CD4-positive, alpha-beta T cell treated with Interleukin-21 for 1 hour (primary cell): Measurements from ENCODE around the gene VPS16.
A peak's percentile ranks its signal among the peaks of the same experiment; 100 is the strongest.
"Not testable (repeated sequence)": the region's sequence is repeated elsewhere in the genome, so short reads cannot be mapped to it uniquely, and the experiment has no call there.

ENCODE experiments used
- DNase-seq: peaks from one replicate; pipeline ENCODE4 v3.0.0-alpha.2; 2020

The VPS16 gene

DNA sequence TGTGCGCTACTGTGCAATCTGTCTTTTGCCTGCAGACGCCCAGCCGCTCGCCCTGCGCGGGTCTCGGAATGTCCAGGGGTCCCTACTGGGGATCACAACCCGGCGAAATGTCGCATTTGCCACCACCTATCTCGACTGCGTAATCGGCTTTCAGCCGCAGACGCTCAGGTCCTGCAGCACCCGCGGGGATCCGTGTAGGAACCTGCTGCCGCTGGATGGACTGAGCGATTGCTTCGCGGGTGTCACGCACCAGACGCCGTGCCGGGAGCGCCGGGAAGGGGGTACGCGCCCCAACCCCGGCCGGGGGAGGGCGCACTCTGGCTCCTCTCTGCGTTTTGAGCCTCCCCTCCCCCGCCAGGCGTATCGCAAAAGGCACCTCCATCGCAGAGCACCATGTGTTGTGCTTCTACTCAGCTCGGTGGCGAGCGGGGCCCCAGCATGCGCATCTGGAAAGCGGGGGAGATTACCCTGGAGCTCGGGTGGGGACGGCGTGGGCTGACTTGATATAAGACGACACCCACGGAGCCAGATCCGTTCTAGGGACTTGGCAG, 32.0 kb downstream of the VPS16 start:
- DNase-seq: peak; percentile 74

DNA sequence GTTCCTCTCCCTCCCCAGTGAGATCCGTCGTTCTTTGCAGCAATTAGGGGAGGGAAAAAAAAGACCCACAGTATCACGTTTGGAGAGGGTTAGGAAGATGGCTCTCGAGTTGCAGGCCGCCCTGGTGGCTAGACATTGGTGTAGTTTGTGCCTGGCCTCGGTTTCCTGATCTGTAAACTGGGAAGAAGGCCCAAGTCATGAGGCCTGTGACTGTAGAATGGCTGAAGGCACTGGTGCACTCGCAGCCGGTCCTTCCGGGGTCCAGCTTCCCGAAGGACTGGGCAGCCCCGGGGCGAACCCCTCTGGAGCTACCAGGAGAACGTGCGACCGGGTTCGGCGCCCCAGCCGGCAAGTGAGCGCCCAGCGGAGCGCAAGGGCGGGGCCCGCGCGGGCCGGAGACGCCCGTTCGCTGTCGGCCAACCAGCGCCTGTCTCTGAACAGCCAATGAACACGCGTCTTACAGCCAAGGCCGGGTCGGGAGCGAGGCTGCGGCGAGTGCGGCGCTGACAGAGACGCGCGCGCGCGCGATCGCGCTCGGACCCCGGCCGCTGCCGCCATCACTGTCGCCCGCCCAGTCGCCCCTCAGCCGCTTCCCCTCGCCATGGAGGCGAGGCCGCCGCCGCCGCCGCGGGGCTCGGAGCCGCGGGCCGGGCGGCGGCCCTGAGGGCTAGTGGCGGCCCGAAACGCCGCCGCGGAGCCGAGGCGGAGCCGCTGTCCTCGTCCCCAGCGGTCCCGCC, 32.6 kb downstream of the VPS16 start, which contains the start of gene PTPRA:
PTPRA (plus strand) TSS at position 472 of the 737 bp plus-strand sequence. CDS start 90,797 bp downstream, outside the sequence.
- DNase-seq: peak; percentile 93

DNA sequence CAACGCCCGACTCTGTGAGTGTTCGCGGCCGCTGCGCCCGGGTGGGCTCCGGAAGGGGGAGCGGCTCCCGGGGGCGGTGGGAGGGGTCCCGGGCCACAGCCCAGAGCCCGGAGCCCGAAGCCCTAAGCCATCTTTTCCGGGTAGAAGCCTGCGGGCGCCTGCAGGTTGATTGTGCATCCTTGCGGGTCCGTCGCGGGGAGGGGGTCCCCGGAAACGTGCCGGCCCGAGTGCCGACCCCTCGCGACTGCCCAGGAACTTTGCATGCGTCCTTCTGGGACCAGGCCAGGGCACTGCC, 33.1 kb downstream of the VPS16 start:
- DNase-seq: peak; percentile 69

DNA sequence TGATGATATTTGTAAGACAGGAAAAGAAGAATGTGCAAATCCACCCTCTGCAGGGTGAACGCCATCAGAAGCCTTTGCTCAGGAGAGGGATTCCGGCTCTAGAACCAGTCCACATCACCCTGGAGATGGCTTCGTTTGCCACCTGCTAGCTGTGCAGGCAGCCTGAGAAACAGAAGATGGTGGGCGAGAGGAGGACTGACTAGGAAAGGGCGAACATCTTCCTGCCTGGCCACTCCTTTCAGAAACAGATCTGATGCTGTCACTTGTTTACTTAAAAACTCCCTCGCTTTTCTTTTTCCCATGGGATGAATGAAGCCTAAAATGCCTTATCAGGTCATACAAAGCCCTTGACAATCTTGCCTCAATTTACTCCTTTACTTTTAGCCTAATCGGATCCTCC, 33.9 kb downstream of the VPS16 start:
- peak; percentile 6 for DNase-seq

DNA sequence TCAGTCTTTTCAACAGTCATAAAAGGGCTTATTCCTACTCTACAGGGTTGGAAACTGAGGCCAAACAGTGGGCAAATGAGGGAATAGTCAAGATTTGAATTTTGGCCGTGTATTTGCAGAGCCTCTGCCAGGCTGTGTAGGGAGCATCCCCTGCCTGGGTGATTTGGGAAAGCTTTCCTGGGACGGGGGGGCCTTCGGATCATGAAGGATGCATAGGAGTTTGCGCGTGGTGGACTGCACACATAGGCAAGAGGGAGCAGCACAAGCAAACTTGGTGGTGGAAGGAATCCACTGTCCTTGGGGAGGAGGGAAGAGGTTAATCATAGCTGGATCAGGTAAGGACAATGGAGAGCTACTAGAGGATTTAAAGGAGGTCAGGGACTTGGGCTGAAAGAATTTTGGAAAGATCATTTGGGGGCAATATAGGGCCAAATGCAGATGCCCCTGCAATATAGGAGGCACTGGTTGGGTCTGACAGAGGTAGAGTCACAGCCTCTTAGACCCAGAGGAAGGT, 35.2 kb downstream of the VPS16 start:
- no peak for DNase-seq

DNA sequence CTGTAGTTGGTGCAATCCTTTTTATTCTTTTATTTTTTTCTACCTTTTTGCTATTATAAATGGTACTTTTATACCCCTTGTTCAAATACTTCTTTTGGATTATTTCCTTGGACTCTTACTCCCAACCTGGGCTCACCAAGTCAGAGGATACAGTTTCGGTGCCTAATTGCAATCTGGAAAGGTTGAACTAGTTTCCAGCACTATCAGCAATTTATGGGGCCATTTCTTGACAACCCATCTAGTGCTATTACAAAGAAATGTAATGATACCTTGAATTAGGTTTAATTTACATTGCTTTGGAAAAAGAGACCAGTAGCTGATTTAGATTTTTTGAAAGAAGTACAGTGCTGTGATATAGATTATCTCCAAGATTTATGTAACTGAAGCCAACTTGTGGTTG, 38.0 kb downstream of the VPS16 start:
- no peak for DNase-seq

DNA sequence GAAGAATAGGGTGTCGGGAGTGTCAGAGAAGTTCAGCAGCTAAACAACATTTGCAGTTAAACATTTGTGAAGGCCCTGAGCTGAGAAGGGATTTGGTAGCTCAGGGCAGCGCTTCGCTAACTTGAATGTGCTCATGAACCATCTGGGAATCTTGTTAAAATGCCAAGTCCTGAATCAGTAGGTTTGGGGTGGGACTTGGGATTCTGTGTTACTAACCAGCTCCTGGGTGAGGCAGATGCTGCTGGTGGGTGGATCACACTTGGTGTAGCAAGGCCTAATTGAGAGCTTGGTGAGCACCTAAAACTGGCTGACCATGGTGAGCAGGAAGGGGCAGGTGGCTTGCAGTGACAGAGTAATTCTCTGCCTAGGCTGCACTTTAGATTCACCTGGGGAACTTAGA, 38.6 kb downstream of the VPS16 start:
- no peak for DNase-seq

DNA sequence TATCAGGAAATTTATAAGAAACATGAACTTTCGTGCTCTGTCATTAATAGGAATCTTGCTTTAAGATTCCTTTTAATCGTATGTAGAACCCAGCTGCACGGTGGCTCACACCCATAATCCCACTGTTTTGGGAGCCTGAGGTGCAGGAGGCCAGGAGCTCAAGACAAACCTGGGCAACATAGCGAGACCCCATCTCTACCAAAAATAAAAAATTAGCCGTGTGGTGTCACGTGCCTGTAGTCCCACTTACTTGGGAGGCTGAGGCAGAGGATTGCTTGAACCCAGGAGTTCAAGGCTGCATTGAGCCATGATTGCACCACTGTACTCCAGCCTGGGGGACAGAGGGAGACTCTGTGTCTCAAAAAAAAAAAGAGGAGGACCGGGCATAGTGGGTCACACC, 40.1 kb downstream of the VPS16 start:
- DNase-seq: no peak

DNA sequence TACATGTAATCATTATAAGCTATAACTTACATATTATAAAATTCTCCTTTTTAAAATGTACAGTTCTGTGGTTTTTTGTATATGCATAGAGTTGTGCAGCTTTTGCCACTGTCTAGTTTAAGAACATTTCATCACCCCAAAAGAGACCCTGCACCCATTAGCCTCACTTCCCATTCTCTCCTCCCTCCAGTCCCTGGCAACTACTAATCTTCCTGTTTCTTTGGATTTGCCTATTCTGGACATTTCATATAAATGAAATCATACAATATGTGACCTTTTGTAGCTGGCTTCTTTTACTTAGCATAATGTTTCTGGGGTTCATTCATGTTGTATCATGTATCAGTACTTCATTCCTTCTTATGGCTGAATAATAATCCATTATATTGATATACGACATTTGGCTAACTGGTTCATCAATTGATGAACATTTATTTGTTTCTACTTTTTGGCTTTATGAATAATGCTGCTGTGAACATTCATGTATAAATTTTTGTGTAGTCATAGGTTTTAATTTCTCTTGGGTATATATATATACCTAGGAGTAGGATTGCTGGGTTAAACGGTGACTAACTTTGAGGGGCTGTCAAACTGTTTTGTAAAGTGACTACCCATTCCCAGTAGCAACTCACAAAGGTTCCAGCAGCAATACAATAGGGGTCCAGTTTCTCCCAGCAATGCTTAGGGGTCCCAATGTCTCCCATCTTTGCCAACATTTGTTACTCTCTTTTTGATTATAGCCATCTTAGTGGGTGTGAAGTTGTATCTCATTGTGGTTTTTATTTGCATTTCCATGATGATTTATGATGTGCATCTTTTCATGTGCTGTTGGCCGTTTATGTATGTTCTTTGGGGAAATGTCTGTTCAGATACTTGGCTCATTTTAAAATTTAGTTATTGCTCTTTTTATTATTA, 43.4 kb downstream of the VPS16 start:
- no peak for DNase-seq

DNA sequence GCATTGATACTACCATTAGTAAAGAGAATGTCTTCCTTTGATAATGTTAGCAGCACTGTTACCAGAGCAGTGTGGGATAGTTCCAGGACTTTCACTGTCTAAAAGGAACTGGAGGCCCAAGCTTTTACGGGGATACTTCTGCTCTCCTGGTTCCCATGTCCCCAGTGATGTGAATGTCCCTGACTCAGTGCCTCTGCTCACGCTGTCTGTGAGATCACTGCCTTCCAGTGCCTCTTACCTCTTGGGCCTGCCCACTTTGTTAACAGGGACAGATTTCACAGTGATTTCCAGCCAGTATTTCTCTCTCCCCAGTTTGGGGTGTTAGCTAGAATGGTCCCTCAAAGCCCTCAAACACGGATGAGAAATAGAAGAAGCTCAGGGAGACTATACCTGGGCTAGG, 47.2 kb downstream of the VPS16 start:
- DNase-seq: no peak

DNA sequence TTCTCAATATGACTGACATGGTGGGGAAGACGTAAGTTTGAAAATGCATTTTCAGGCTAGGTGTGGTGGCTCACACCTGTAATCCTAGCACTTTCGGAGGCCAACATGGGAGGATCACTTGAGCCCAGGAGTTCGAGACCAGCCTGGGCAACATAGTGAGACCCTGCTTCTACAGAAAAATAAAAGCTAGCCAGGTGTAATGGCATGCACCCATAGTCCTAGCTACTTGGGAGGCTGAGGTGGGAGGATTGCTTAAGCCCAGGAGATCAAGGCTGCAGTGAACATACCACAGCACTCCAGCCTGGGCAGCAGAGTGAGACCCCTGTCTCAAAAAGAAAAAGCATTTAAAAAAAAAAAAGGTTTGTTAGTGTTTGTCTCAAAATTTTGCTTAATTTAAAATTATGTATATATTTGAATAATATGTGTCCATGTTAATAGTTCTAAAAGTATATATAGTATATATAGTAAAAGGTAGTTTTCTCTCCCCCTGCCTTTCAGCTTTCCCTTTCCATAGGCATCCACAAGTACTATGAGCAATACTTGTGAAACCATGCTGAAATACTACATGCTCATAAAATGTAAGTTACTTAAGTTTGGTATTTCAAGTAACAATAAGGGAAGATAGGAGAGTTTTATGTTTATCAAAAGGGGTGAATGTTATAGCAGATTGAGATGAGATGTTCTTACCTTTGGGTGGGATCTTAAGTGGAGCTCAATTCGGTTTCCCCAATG, 47.8 kb downstream of the VPS16 start:
- no peak for DNase-seq

DNA sequence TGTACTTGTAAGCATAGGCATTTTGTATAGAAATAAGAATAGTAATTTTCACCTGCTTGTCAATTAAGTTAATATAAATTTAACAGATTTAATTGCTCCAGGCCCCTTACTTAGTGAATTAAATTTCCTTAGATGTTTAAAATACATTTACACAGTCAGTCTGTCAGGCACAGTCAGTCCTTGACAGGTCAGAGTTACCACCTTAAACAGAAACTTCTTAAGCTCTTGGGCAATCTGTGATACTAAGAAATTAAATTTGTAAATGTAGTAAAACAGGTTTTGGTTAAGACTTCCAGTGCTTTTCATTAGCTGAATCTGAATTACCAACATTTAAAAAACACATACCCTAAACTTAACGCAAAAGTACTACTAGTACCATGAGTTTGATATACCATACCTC, 48.7 kb downstream of the VPS16 start:
- DNase-seq: no peak

DNA sequence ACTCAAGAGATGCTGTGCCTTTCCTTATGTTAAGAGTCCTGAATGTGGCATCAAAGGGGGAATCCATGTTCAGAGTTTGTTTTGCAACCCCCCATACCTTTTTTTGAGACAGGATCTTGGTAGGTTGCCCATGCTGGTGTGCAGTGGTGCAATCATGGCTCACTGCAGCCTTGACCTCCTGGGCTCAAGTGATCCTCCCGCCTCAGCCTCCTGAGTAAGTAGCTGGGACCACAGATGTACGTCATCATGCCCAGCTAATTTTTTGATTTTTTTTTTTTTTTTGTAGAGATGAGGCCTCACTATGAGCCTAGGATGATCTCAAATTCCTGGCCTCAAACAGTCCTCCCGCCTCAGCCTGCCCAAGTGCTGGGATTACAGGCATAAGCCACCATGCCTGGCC, 49.3 kb downstream of the VPS16 start:
- no peak for DNase-seq

DNA sequence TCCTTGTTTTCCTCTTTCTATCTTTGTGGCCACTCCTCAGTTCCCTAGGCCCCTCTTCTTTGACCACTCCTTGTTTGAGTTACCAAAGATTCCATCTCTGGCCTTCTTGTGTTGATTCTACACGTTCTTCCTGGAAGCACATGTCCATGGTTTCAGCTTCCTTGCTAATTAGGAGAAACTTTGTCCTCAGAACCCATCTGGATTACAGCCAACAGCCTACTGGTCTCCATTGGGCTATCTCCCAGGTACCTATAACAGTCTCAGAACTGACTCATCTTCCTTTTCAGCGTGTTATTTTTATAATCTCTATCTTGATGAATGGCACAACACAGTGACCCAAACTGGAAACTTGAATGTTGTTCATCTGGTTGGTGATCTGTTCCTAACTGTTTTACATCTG, 50.2 kb downstream of the VPS16 start:
- no peak for DNase-seq

DNA sequence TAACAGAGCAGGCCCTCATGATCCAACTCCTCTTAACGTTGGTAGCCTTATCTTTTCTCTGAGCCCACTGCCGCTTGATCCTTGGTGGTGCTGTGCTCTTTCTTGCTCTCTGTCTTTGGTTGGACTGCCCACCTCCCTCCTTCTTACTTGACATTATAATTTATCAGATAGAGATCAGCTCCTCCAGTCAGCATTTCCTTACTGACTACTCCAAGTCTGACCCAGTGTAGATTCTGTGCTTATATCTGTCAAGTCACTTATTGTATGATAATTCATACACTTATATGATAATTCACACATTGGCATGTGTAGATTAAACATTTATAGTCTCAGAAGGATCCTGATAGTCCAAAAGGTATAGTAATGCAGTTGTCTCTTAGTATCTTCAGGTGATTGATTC, 50.8 kb downstream of the VPS16 start:
- no peak for DNase-seq

DNA sequence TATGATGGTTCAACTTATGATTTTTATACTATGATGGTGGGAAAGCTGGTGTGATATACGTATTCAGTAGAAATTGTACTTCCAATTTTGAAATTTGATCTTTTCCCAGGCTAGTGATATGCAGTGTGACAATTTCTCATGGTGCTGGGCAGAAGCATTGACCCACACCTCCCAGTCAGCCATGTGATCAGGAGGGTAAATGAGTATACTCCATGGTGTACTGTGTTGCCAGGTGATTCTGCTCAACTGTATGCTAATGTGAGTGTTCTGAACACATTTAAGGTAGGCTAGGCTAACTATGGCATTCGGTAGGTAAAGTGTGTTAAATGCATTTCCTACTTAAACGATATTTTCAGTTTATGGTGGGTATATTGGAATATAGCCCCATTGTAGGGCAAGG, 51.8 kb downstream of the VPS16 start:
- no peak for DNase-seq

DNA sequence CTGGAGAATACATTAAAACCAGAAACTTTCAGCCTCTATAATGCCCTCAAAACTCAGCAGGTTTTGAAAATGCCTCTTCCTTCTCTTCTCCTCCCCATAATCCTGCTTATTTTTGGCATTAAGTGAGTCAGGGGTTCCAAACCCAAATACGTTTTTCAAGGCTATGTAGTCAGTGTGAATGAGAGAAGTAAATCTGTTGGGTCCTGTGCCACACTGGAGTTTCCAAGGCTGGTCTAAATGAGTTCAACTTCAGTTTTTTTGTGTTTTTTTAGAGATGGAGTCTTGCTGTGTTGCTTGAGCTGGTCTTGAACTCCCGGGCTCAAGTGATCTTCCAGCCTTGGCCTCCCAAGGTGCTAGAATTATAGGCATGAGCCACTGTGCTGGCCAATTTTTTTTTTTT, 53.7 kb downstream of the VPS16 start:
- DNase-seq: no peak

DNA sequence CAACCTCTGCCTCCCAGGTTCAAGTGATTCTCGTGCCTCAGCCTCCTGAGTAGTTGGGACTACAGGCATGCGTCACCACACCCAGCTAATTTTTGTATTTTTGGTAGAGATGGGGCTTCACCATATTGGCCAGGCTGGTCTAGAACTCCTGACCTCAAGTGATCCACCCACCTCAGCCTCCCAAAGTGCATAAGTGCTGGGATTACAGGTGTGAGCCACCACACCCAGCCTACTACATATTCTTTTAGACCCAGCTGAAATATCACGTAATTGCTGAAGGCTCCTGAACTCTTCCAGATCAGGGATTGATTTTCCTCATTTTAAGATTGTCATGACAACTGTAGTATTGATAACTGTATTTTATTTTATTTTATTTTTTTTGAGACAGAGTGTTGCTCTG, 54.6 kb downstream of the VPS16 start:
- DNase-seq: not testable (repeated sequence)

DNA sequence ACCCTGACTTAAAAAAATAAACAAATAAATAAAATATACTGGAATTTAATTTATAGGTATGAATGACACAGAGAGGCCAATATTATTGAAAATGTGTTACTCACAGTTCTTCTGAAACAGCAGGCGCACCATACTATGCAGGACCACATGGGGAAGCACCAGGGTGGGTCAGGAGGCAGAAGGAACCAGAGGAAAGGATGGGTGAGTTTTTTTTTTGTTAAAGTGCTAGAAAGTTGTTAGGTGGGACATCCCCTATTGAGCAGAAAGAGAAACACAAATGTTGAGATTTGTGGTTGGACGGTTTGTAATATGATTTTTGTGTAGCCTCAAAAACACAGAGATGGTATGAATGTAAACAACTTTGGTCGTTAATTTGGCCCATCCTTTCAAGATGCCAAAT, 58.7 kb downstream of the VPS16 start:
- no peak for DNase-seq

DNA sequence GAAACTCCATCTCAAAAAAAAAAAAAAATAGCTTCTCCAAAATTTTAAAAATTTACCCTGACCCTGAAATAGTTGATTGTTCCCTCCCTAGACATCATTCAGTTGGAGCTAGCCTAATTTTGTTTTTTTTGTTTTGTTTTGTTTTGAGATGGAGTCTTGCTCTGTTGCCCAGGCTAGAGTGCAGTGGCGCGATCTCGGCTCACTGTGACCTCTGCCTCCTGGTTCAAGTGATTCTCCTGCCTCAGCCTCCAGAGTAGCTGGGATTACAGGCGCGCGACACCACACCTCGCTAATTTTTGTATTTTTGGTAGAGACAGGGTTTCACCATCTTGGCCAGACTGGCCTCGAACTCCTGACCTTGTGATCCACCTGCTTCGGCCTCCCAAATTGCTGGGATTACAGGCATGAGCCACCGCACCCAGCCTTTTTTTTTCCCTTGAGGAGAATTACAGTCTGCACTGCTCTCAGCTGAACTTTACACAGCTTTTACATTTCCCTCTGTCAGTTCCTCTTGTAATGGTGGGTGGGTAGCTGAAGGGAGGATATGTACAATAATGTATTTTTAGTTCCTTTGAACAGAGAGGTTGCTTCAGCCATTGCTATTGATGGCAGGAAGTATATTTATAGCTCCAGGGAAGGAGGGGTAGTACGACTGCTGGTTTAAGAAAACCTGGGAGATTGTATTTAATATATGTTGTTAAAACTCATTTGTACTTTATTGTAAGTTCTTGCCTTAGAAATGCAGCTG, 60.5 kb downstream of the VPS16 start:
- DNase-seq: no peak

DNA sequence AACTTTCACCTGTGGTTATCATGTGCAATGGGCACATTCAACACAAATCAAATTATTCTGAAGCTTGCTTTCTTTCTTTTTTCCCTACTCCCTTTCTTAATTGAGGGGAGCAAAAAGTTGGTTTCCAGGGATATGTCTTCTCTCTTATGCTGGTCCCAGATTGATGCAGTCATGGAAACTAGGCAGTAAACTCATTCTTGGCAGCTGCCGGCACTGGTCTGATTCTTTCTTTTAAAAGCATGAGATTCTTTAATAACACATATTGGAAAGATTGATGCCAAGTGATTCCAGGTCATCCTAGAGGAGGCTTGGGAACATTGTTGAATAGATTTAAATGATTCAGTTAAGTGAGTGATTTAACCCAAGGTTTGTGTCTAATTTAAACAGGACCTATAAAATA, 61.7 kb downstream of the VPS16 start:
- no peak for DNase-seq

DNA sequence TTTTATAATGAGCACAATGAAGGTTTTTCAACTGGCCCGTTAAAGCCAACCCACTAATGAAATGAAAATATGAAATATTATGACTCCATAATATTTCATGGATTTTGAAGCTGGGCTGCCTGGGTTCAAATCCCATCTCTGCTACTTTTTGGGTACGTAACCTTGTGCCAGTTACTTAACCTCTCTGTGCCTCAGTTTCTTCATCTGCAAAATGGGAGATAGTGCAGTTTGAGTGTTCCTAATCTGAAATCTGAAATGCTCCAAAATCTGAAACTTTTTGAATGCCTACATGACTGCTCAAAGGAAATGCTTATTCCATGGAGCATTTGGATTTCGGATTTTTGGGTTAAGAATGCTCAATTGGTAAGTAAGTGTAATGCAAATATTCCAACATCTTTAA, 62.3 kb downstream of the VPS16 start:
- no peak for DNase-seq
